Glutamatergic neuron (in vitro differentiated cells): Measurements from ENCODE around the gene CREBBP. TPM values are rescaled to one million over a fixed set of nuclear protein-coding genes. Genes with fewer than 3 reads are reported as not detected.

ENCODE experiments used
- DNase-seq: peaks from one replicate; pipeline ENCODE4 v3.0.0; 2022
- H3K27ac Mint-ChIP-seq: one replicate; pipeline ENCODE4 v1.8.0; 2020; ENCODE audit warnings: mild to moderate bottlenecking, mixed read lengths, inconsistent platforms; ENCODE audit not compliant: unreplicated experiment
- H3K27me3 Mint-ChIP-seq: one replicate; pipeline ENCODE4 v1.8.0; 2020; ENCODE audit warnings: mild to moderate bottlenecking, moderate library complexity, mixed read lengths, inconsistent platforms; ENCODE audit not compliant: unreplicated experiment
- H3K36me3 Mint-ChIP-seq: one replicate; pipeline ENCODE4 v1.8.0; 2020; ENCODE audit warnings: mild to moderate bottlenecking, mixed read lengths, inconsistent platforms; ENCODE audit not compliant: unreplicated experiment
- H3K4me1 Mint-ChIP-seq: one replicate; pipeline ENCODE4 v1.8.0; 2020; ENCODE audit warnings: mild to moderate bottlenecking, low read depth, mixed read lengths, inconsistent platforms; ENCODE audit not compliant: unreplicated experiment
- H3K4me3 Mint-ChIP-seq: one replicate; pipeline ENCODE4 v1.8.0; 2020; ENCODE audit warnings: mild to moderate bottlenecking, mixed read lengths, inconsistent platforms; ENCODE audit not compliant: unreplicated experiment
- H3K9me3 Mint-ChIP-seq: one replicate; pipeline ENCODE4 v1.8.0; 2020; ENCODE audit warnings: mild to moderate bottlenecking, moderate library complexity, mixed read lengths, inconsistent platforms; ENCODE audit not compliant: unreplicated experiment
- total RNA-seq: library from RNA; stranded (reverse); fragmentation: NEBNext Ultra II Directional; extraction: Animal tissue kit (Norgen Biotek cat#: 25700); gene quantifications from one replicate; pipeline ENCODE4 v1.2.1, GENCODE V29; 2021; ENCODE audit not compliant: unreplicated experiment
- TF ChIP-seq, protein P1 (sequence below): fragments of 200-600 bp; sonication (generic); IDR thresholded peaks from one replicate; pipeline ENCODE4 v1.5.0; 2021; ENCODE audit not compliant: partially characterized antibody, unreplicated experiment

CREBBP gene
- total RNA-seq, 1 donor from 2014 or later, result 96.9 TPM

DNA sequence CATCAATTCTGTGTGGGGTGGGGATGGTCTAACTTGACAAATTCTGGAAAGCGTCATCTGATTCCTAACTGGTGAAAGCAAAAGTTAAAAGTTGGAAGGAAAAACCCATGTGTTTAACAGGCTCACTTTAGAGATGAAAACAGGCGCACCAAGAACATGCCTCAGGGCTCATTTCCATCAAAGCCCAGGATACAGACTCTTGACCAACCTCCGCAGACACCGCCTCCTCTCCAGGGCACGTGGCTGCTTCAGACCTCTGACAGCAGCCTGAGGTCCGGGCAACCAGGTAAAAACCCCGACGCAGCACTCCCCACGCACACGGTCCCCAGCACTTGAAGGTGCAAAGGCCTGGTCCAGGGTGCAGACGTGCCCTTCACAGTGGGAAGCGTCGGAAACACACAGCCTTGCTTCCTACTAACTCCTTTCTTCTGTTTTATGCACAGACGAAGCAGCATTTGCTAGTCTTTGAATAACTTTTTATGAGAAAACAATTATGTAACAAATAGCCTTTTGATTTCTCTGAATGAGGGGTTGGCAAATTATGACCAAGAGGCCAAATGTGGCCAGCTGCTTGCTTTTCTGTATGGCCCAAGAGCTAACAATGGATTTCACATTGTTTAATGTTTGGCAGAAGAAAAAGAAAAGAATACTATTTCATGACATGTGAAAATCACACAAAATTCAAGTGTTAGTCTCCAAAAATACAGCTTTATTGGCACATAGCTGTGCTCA, 119.0 kb downstream of the CREBBP start:
- Mint-ChIP-seq H3K36me3 (no peaks in the 10 kb centered on the region), H3K27ac (peak overlapping the region; percentile 70), H3K9me3 (no peaks in the 10 kb centered on the region), H3K27me3 (no peaks in the 10 kb centered on the region), H3K4me3 (no peak overlapping the region), H3K4me1 (peaks cover 2% of the 10 kb centered on the region)
- no peak for DNase-seq
- TF ChIP-seq, protein P1, sequence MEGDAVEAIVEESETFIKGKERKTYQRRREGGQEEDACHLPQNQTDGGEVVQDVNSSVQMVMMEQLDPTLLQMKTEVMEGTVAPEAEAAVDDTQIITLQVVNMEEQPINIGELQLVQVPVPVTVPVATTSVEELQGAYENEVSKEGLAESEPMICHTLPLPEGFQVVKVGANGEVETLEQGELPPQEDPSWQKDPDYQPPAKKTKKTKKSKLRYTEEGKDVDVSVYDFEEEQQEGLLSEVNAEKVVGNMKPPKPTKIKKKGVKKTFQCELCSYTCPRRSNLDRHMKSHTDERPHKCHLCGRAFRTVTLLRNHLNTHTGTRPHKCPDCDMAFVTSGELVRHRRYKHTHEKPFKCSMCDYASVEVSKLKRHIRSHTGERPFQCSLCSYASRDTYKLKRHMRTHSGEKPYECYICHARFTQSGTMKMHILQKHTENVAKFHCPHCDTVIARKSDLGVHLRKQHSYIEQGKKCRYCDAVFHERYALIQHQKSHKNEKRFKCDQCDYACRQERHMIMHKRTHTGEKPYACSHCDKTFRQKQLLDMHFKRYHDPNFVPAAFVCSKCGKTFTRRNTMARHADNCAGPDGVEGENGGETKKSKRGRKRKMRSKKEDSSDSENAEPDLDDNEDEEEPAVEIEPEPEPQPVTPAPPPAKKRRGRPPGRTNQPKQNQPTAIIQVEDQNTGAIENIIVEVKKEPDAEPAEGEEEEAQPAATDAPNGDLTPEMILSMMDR, result no peak

DNA sequence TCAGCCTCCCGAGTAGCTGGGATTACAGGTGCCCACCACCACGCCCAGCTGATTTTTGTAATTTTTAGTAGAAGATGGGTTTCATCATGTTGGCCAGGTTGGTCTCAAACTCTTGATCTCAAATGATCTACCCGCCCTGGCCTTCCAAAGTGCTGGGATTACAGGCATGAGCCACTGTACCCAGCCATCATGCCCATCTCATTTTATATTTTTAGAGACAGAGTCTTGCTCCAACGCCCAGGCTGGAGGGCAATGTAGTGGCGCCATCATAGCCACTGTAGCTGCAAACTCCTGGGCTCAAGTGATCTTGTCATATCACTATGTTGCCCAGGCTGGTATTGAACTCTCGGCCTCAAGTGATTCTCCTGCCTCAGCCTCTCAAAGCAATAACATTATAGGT, 120.0 kb downstream of the CREBBP start:
- H3K4me1 Mint-ChIP-seq, result peaks cover 2% of the 10 kb centered on the region
- H3K27ac Mint-ChIP-seq, result no peak overlapping the region
- H3K4me3 Mint-ChIP-seq, result no peak overlapping the region
- TF ChIP-seq, protein P1, result no peak
- H3K36me3 Mint-ChIP-seq, result no peaks in the 10 kb centered on the region
- no peak for DNase-seq
- H3K27me3 Mint-ChIP-seq, result no peaks in the 10 kb centered on the region
- H3K9me3 Mint-ChIP-seq, result no peaks in the 10 kb centered on the region

DNA sequence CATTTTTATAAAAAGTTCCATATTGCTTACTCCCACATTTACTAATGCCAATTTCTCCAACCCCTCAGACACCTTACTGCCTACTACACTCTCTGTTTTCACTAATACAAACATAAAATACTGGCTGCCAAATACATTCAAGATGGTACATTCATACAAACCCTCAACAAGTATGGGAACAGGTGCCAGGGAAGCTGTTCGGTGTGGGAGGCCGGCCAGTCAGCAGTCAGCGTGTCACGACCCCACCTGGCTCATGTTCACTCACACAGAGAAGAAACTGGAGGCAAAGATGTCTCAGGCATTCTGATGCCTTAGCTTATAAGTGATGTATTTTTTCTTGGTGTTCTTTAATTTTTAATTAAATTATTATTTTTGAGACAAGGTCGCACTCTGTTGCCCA, 120.8 kb downstream of the CREBBP start:
- Mint-ChIP-seq H3K27me3 (no peaks in the 10 kb centered on the region), H3K36me3 (no peaks in the 10 kb centered on the region), H3K27ac (peak overlapping the region; percentile 81), H3K4me3 (no peak overlapping the region), H3K4me1 (peaks cover 2% of the 10 kb centered on the region), H3K9me3 (no peaks in the 10 kb centered on the region)
- TF ChIP-seq, protein P1, result no peak
- no peak for DNase-seq

DNA sequence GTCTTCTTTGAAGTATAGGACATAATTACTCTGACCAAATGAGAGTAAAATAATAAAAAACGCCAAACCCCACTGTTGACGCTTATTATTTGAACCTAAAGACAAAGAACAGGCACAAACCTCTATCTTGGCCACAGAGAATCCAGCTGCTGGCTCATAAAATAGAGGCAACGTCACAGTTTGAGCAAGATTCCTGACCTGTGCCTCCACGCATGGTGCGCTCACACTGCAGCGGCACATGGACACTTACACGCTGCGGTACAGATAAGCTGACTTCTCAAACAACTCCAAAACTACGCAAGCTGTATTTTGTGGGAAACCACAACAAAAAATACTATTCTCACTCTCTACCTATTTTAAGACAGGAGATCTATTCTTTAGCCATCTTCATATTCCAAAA, 124.4 kb downstream of the CREBBP start:
- no peaks in the 10 kb centered on the region for H3K36me3 Mint-ChIP-seq
- H3K4me1 Mint-ChIP-seq, result peaks cover 5% of the 10 kb centered on the region
- TF ChIP-seq, protein P1, result no peak
- H3K9me3 Mint-ChIP-seq, result no peaks in the 10 kb centered on the region
- no peak overlapping the region for H3K27ac Mint-ChIP-seq
- H3K27me3 Mint-ChIP-seq, result no peaks in the 10 kb centered on the region
- no peak overlapping the region for H3K4me3 Mint-ChIP-seq
- no peak for DNase-seq

DNA sequence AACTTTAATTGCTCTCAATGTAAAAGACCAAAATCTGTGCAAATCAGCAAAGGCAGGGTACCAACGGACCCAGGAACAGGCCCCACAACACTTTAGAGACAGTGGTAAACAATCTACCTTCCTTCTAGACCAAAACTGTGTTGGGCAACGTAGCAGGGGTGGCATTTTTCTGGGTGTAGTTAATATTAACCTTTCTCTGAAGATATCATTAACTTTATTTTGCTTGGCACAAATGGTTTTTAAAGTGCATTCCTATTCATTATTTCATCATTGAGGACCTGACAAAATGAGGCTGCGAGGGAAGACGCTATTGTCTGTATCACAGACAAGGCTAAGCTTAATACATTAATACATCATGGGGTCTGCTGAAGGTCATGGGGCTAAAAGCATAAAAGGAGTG, 125.3 kb downstream of the CREBBP start:
- H3K4me1 Mint-ChIP-seq, result peaks cover 5% of the 10 kb centered on the region
- H3K36me3 Mint-ChIP-seq, result no peaks in the 10 kb centered on the region
- no peaks in the 10 kb centered on the region for H3K27me3 Mint-ChIP-seq
- H3K4me3 Mint-ChIP-seq, result no peak overlapping the region
- H3K27ac Mint-ChIP-seq, result no peak overlapping the region
- H3K9me3 Mint-ChIP-seq, result no peaks in the 10 kb centered on the region
- TF ChIP-seq, protein P1, result no peak
- no peak for DNase-seq
